ENCODE measurements around the gene PDE10A.

Gene PDE10A

DNA sequence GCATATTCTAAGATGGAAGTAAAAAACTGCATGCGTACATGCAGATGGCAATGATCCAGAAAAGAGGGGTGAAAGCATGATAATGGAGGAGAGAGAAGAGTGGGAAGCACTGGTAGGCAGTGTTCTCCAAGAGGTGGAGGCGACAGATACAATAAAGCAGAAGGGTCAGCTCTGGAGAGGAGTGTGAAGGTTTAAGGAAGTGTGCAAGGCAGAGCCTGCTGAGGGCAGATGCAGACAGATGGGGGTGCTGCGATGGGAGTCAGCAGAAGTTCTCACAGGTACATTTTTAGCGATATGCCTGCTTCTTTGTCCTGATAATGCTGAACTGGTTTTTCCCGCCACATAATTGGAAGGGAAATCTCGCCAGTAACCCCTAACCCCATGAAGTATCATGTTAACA is 272.6 kb downstream of the PDE10A start:
- DNase-seq (ENCODE audit: low read depth, low spot score), result no peak

DNA sequence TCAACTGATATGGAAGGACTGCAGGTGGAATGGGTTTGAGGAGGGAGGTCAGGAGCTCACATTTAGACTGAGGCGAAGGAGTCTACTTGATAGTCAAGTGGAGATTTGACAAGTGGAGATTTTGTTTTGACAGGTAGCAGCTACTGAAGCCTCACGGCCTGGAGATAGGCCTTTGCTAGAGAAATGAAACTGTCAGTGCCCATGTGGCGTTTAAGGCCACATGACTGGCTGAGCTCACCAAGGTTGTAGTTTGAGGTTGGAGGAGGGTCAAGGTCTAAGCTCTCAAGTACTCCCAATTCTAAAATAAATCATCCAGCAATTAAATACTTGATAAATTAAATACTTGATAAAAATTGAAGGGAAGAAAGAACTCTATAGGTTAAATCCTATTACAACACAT is 273.5 kb downstream of the PDE10A start:
- no peak for DNase-seq (ENCODE audit: low read depth, low spot score)

DNA sequence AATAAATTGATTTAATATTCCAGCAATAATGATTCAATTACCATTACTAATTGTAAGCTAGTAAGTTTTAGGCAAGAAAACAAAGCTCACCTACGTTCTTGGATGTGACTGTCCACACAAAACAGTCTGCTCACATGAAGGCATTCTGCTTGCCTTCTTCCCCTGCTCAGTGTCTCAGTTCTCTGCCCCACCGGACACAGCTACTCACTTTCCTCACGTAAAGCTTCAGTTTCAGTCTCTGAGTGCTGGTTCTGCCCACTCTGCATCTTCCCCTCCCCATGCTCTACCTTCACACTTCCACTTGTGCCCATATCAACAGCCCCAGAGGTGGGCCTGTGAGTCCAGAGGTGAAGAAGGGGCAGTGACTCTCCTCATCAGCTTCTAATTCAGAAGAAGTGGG is 279.7 kb downstream of the PDE10A start:
- no peak for DNase-seq (ENCODE audit: low read depth, low spot score)

DNA sequence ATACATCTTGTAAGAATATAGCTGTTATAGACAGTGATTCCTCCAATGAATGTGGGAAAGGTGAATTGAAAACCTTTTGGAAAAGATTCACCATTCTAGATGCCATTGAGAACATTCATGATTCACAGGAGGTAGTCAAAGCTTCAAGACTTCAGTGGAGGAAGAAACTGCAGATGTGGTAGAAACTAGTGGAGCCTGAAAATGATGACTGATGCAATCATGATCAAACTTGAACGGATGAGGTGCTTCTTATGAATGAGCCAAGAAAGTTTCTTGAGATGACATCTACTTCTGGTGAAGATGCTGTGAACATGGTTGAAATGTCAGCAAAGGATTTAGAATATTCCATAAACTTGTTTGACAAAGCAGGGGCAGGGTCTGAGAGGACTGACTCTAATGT is 286.9 kb downstream of the PDE10A start:
- DNase-seq (ENCODE audit: low read depth, low spot score), result no peak

DNA sequence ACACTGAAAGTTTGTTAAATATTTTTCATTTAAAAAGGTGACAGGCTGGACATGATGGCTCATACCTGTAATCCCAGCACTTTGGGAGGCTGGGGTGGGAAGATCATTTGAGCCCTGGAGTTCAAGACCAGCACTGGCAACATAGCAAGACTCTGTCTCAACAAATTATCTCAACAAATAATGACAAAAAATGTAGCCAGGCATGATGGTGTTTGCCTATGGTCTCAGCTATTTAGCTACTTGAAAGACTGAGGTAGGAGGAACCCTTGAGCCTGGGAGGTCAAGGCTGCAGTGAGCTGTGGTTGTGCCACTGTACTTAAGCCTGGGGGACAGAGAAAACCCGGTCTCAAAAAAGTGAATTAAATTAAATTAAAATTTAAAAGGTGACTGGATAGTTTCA is 297.7 kb downstream of the PDE10A start:
- no peak for DNase-seq (ENCODE audit: low read depth, low spot score)

DNA sequence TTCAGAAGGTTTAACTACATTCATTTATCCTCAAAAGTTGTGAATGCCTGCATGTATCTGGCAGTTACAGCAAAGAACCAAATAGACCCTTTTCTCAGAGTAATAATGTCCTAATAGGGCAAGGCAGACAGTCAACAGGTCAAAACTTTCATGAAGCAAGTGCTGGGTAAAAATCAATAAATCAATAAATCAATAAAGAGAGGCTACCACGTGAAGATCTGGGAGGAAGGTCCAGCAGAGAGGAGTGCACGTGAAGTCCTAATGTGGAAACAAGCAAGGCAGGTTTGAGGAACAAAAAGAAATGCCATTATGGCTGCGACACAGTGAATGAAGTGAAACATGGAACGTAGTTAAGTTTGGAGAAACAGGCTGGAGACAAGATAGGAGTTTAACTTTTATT is 317.3 kb downstream of the PDE10A start:
- DNase-seq (ENCODE audit: low read depth, low spot score), result no peak

DNA sequence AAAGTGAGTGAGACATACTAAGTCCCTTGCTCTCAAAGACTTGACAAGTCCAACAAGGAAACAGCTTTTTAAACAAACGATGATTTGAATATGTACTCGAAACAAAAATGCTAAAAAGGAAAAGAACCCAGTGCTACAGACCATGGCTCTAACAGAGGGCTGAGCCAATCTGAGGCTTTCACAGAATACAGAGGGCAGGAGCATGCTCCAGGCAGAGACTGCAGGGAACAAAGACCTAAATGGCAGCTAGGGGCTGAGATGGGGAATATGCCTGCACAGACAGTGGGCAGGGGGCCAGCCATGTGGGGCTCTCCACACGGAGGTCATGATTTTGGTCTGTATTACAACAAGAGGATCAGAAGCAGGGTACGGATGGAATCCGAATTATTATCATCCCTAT is 322.5 kb downstream of the PDE10A start:
- DNase-seq (ENCODE audit: low read depth, low spot score), result no peak

DNA sequence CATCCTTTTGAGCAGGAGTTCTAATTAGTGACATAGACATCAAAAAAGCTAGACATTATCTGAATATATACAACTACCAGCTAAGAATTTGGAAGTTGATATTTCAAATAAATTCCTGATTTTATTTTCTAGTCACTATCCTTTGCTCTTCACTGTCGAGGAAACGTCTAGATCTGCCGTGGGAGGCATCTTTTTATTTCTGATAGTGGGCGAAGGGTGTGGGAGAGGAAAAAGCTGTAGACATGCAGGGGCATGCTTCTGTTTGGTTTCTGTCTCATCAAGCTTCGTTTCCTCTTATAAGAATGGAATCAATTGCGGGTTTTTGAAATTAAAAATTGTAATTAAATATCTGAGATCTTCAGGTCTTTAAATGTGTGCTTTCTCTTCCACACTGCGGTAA is 337.4 kb downstream of the PDE10A start:
- no peak for DNase-seq (ENCODE audit: low read depth, low spot score)

DNA sequence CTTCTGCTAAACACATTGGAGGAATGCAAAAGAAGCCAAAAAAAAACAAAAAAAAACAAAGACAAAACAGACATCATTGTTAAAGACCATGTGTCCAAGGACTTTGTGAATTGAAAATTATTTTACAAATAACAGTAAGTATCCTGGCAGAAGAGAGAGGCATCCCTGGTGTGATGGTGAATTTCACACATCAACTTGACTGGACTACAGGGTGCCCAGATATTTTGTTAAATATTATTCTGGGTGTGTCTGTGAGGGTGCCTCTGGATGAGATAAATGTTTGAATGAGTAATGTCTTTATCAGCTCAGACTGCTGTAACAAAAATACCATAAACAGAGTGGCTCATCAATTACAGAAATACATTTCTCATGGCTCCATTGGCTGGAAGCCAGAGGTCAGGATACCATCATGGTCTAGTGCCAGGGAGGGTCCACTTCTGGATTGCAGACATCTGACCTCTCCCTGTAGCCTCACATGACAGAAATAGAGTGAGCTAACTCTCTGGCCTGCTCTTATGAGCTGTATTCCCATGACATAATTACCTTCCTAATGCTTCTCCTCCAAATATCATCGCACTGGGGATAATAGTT is 341.4 kb downstream of the PDE10A start:
- DNase-seq (ENCODE audit: low read depth, low spot score), result no peak

DNA sequence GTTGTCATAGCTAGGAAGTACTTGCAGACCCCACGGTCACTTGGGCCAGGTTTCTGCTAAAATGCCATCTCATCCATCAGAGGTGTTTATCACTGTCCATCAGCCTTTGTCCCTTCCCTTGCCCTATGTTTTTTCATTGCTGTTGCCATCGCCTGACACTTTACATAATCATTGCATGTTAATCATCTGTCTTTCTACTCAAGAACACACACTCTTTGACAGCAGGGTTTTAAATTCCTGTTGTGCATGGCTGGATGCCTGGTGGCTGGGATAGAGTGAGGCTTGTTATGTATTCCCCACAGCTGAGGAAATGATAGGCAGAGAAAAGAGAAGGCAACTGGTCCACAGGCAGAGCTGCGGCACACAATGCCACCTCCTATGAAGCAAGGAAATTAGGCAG is 341.9 kb downstream of the PDE10A start:
- DNase-seq (ENCODE audit: low read depth, low spot score), result no peak

DNA sequence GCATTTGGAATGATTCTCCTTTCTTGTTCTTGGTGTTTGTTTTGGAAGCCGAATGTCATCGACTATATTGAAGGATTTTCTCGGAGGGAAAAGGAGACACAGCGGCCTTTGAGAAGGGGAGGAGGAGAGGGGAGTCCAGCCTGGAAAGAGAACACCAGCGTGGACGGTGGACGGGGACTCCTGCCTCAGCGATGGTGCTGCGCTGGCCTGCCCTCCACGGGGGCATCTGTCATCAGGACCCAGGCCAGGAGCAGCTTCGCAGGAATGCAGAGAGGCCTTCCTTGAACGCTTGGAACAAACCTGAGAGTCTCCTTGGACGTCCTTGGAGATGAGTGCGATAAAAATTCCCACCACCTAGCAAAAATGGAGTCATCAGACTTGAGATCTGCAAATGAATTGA is 345.3 kb downstream of the PDE10A start:
- DNase-seq (ENCODE audit: low read depth, low spot score), result no peak

DNA sequence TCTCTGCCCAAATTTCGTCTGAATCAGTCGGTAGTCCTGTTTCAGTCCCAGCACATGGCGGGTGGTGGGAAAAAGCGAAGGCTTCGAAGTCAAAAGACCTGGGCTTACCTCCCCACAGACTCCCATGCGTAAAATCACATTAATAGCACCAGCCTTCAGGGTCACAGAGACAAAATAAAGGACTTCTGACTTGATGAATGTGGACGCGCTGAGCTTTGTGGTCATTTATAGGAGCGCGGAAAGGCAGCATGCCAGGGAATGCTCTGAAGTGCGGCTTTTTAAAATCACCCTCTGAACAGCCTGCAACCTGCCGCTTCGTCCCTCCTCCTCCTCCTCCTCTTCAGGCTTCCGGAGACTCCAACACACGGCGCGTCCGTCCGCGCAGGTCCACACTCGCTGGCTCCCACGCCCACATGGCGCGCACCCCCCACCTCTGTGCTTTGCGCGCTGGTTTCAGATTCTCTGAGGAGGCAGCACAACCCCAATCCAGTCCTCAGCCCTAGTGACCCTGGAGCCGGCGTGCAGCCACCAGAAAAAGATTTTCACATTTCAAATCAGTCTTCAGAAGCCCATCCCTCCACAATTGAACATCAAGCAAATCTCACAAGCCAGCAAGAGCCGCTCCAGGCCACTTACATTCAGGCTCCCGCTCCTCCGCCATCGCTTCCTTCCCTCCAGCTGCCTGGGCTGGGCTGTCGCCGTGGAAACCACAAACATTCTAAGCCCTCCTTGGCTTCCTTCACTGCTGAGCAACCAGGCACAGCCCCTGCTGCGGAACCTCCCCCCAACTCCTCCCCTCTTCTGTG is 353.9 kb downstream of the PDE10A start, which contains the start of gene C6orf118:
Gene C6orf118 (minus strand): TSS at position 680 of the 806 bp plus-strand sequence. CDS start 19 bp downstream, at position 661.
- DNase-seq (ENCODE audit: low read depth, low spot score), result no peak

DNA sequence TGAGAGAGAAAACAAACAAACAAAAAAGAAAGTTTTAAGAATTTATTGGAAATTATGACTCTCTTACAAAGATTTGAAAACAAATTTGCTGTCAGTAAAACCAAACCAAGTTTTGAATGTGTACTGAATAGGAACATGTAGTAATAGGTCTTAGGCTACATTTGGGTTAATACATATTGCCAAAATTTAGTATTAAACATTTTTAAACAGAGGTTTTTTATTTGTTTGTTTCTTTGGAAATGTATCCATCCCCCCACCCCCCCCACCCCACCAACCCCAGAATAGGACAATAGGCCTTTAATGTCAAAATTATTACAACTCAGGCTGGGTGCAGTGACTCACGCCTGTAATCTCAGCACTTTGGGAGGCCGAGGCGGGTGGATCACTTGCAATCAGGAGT is 356.1 kb downstream of the PDE10A start:
- no peak for DNase-seq (ENCODE audit: low read depth, low spot score)

DNA sequence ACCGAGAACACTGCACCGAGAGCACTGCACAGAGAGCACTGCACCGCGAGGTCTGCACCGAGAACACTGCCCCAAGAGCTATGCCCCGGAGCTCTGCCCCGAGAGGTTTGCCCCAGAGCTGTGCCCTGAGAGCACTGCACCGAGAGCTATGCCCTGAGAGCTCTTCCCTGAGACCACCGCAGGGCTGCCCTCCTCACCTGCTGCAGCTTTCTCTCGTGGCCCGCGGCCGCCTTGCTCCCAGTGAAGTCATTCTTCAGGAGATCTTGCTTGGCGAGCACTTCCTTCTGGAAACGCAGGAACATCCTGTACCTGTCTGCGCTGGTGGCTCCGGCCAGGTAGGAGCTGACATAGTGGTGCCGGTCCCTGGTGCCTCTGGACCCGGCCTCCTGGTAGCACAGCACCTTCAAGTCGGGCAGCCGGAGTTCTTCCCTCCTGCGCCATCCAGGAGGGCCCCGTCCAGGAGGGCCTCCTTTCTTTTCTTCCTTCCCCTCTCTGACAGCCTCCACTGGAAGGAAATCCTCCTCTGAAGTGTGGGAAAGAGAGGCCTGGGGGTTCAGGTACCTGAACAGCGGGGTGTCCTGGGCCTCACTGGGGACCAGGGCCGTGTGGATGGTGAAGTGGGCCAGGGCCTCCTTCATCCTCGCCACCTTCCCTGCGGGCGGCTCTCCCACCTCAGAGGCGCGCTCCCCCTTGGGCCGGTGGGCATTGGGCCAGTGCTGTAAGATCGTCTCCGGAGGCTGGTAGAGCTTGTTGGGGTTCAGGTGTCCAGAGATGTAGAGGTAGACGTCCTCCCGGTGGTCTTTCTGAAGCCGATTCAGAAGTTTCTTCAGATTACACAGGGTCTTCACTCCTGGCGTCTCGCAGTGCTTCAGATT is 361.4 kb downstream of the PDE10A start:
- no peak for DNase-seq (ENCODE audit: low read depth, low spot score)

DNA sequence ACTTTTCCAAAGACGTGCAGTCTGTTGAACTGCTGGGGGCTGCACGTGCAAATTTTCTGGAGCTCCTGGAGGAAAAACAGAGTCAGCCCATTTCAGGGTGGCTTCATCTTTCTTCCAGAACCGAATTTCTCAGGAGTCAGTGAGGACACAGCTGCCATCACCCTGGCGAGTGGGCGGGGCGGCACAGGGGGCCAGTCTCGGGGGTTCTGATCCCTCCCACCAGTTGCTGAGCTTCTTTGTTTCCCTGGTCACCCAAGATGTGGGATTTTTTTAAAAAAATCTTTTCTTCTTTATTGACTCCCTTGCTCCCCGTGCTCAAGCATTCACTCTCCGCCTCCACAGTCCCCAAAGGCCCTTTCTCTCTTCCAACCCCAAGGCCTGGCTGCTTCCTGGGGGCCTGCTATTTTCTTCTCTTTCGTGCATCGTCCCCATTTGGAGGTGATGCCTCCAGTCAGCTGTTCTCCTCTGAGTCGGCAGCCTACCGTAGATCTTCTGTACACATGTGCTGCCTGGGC is 362.6 kb downstream of the PDE10A start:
- DNase-seq (ENCODE audit: low read depth, low spot score), result no peak

DNA sequence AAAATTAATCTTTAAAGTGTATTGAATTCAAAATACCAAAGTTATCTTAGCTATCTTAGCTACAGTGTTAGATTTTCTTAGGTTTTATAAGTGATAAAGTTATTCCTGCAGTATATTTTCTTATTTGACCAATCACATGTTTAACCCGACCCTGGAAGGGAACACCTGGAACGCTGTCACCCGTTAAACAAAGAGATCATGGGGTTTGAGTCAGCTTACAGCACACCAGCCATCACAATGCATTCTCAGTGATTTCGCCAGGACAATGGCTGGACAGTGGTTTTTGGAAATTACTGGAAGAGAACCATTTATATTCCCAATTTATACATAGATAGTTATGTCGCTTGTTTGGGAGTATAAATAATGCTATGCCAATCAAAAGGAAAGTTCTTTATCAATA is 364.2 kb downstream of the PDE10A start:
- DNase-seq (ENCODE audit: low read depth, low spot score), result no peak

DNA sequence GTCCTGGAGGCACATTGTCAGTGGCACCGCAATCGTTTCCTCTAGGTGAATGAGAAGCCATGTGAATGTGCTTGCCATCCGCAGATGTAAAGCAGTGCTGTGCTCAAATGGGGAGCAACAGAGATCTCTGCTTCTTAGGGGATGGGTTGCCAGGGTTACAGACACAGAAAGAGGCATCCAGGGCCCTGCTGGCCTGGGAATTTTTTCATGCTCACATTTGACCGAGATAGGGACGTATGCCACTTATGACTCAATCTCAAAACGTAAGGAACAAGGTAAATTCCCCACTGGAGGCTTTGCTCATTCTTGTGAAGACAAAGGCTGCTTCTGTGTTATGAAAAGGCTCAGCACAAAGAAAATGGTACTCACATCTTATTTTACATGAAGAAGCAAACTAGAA is 364.6 kb downstream of the PDE10A start:
- DNase-seq (ENCODE audit: low read depth, low spot score), result no peak

DNA sequence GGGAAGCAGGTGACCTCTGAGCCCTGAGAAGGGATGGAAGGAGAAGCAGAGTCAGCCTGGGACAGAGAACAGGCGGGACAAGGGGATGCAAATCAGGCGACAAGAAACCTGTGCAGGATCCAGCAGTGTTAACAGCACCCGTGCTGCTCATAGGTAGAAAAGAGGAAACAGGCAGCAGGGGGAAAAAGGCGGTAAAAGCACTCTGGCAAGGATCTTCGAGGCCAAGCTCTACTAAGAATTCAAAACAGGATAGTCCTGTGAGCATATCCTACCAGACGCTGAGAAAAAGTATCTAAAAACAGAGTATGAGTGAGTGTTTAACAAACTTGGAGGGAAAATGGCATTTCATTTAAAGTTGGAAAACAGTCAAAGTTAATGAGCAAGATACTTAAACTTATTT is 370.4 kb downstream of the PDE10A start:
- DNase-seq (ENCODE audit: low read depth, low spot score), result no peak

All from activated naive CD8-positive, alpha-beta T cell treated with anti-CD3 and anti-CD28 coated beads, Interleukin-2, amount 50 U/mL, for 16 hours (primary cell).